GM19467 (cell line): ENCODE measurements around the gene ZNF512.
"Not testable (repeated sequence)": the region's sequence is repeated elsewhere in the genome, so short reads cannot be mapped to it uniquely, and the experiment has no call there.

ENCODE experiments used
- ATAC-seq: cut with Tn5 transposase; IDR thresholded peaks from one replicate; pipeline ENCODE4 v1.9.1; 2021; ENCODE audit warnings: mild to moderate bottlenecking, moderate library complexity; ENCODE audit not compliant: unreplicated experiment

Gene ZNF512

DNA sequence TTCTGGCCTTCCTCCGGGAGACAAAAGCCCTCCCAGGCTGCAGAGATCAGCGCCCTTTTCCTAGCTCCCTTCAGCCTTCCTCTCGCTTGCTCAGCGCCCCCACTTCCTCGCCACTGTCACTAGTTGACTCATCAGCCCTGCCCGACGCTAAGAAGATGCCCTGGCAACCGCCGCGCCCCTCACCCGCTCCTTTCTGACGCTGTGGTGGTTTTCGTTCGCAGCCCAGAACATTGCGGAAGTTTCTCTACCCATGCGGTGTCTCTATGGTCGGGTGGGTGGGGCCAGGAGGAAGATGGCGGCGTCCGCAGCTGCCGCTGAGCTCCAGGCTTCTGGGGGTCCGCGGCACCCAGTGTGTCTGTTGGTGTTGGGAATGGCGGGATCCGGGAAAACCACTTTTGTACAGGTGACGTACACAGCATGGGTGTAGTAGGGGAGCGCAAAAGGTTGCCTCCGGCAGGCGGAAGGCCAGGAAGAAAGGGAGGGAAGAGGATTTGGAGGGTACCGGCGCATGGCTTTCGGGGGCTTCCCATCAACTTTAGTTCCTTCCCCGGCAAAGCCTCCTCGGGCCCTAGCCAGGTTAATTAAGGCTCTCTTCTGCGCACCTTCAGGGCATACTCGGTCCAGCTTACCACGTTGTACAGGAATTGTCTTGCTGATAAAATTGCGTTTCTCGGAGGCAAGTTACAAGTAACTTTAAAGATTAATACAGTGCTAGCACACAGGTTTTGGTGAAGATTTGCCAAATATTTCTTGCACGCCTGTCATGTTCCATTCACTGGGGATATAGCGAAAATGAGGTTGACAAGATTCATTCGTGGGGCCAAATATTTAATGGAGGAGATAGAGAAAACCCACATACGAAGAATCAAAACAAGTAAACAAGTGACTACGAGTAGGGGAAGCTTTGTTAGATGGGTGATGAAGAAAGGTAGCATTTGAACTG lies 46.2 kb downstream of the ZNF512 start, which contains the start of the genes CCDC121 and GPN1:
TSS of gene CCDC121 (minus strand) at position 246 of the 943 bp plus-strand sequence. CDS start 1,213 bp downstream, outside the sequence.
TSS of gene GPN1 (plus strand) at position 284 of the 943 bp plus-strand sequence. CDS start at position 293, 9 bp downstream.
- ATAC-seq, result peak; percentile 98

DNA sequence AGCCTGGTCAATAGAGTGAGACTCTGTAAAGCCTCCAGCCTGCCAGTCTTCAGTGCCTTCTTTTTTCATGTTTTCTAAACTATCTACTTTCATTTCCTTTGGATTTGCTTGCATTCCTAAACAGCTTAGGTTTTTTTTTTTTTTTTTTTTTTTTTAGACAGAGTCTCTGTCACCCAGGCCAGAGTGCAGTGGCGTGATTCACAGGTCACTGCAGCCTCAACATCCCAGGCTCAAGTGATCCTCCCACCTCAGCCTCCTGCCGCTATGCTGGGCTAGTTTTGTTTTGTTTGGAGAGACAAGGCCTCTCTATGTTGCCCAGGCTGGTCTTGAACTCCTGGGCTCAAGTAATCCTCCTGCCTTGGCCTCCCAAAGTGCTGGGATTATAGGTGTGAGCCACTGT lies 47.4 kb downstream of the ZNF512 start:
- not testable (repeated sequence) for ATAC-seq

DNA sequence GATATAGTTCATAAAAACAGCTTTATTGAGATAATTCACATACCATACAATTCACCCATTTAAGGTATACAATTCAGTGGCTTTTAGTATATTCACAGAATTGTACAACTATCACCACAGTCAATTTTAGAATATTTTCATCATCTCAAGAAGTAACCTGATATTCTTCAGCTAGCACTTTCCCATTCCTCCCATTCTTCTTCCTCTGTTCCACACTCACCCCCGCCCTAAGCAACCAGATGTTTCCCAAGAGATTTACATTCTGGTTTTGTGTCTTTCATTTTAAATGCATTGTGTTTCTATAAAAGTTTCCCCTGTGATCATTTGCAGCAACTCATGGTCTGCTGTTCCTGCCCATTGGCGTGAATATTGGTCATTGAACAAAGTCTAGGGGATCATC lies 51.4 kb downstream of the ZNF512 start:
- ATAC-seq, result no peak

DNA sequence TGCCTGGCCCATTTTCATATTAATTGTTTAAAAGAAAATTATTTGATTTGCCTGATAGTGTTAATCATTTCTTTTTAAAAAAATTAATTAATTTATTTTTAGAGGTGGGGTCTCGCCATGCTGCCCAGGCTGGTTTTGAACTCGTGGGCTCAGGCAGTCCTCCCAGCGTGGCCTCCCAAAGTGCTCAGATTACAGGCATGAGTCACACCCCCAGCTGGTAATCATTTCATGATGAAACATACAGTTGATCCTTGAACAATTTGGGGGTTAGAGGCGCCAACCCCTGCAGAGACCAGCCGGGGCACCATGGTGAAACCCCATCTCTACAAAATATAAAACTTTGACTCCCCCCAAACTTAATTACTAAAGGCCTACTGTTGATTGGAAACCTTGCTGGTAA lies 53.9 kb downstream of the ZNF512 start:
- ATAC-seq, result no peak

DNA sequence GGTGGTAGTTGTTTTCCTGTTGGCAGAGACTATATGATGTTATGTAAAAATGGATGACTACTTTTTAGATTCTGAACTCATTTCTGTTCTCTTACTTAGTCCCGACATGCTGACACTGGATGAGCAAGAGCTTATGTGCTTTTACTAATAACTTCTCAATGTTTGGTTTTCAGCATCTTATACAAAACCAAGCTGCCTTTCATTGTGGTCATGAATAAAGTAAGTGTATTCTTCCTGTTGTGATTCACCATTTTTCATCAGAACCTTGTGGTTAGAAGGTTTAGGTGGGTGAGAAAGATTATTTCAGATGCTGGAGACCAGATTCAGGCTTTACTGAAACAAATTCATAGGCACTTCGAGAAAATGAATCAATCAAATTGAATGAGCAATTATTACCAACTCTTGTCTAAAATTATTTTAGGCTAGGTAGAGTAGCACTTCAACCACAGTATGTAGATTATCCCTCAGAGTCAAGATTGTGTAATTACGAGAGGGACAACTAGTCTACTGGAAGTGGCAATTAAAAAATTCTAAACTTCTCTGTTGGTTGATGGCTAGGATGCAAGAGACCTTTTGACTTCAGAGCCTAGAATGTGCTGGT lies 55.3 kb downstream of the ZNF512 start:
- no peak for ATAC-seq

DNA sequence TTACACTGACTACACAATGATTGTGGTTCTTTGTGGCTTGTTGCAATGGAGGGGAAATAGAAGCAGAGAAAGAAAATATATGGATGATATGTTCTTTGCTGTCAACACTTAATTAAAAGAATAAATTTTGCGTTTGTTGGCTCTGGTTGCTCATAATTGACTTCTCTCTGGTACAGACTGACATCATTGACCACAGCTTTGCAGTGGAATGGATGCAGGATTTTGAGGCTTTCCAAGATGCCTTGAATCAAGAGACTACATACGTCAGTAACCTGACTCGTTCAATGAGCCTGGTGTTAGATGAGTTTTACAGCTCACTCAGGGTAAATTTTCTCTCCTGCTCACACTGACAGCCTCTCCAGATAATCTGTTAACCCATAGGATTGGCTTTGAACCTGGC lies 55.9 kb downstream of the ZNF512 start:
- ATAC-seq, result no peak

DNA sequence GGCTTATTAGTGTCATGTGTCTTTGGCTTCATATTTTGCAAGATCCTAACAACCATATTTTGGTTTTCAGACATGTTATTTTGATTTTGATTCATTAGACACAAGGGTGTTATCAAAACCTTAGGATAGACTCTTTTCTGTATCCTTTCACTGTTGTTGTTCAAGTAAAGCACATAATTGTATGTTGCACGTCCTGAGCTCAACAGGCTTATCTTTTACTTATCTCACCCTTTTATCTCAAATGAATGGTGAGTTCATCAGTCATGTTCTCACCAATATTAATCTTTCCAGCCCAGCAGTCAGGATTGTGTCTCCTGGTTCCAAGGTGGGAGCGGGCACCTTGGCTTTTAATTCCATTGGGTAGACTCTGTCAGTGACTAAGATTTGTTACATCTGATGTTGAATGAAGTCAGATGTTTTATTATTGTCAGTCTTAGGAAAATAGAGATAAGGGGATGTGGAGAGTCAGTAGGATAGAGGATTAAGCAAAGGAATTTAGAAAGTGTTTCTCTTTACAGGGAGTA lies 57.9 kb downstream of the ZNF512 start:
- ATAC-seq, result no peak

DNA sequence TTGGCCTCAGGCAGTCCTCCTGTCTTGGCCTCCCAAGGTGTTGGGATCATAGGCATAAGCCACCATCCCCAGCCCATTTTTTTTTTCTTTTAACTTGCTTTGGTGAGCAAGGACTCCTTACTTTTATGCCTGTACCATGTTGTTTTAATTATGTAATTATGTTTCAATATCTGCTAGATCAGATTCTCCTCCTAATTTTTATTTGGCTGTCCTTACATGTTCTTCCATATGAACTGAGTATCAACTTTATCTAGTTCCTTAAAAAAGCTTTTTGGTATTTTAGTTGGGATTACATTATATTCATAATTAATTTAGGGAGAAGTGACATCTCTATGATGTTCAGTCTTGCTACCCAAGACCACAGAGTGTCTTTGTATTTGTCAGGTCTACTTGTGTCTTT lies 62.4 kb downstream of the ZNF512 start:
- ATAC-seq, result no peak

DNA sequence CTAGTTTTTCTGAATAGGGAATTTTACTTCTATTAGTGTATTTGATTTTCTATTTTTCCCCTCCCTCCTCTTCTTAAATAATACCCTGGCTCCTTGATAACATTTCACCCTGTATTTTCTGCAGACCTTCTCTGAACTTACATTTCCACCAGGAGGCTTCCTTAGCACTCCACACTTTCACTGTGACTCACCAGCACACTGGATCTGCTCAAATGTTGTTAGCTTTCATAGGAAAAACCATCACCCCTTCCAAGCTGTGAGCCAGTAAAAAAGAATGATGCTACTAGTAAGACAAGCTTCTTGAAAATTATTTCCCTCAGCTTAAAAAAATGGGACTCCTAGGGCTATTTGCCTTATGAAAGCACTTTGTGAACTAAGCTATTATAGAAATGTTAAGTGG lies 64.4 kb downstream of the ZNF512 start:
- ATAC-seq, result no peak

DNA sequence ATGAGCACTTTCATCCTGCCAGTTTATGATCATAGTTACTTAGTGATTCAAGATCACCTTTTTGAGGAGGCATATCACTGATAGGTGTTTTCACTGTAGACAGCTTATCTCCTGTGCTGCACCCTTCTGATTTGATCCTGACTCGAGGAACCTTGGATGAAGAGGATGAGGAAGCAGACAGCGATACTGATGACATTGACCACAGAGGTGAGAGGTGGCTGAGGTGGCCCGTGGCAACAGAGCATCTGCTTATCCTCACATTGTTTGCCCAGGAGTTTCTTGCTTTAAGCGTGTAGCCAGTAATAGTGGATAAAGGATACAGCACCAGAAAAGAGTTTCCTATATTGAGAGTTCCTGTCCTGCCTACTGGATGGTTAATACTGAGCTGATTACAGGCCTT lies 64.9 kb downstream of the ZNF512 start:
- no peak for ATAC-seq

DNA sequence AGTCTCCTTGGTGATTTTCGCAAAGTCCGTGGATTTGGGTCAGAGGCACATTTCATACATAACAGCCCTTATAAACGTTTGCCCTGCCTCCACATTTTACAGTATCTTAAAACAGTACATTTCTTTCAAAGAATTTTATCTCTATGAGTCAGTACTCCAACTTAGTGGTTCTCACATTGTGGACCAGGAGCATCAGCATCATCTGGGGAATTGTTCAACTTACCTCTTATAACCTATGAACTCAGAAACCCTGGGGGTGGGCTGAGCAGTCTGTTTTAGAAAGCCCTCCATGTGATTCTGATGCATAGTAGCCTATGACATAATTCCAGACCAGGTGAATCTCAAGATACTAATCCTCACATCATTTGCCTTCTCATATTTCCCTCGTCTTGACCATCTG lies 68.2 kb downstream of the ZNF512 start:
- ATAC-seq, result no peak

DNA sequence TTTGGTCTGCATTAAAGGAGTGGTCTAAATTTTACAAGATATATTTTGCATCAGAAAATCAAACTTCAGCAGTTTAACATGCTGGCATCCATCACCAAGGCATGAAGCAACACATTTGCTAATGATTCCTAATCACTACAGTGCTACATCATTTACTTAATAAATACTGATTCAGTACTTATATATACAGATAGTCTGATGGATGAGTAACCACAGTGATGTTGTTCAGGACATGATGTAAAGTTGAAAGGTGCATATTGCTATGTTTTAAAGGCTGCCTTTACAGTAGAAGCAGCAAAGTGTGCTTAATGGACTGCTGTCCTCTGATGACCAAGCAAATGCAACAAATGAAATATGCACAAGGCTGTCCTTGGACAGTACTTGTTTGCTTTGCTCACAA lies 69.5 kb downstream of the ZNF512 start:
- no peak for ATAC-seq

DNA sequence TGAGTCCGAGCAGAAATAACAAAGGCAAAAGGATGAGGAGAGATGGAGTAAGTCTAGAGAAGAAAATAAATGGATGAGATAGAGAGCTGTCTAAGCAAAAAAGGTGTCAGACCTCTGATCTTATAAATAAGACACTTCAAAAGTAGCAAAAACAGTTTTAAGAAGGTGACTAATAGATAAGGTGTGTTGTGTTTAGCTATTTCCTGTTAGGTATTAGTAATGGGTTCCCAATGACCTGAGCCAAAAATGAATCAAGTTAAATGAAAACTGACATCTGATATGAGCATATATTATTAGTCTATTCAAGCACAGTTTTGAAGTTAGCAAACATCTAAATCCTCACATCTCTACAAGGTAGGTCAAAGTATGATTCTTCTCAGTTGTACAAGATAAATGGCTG lies 69.9 kb downstream of the ZNF512 start:
- no peak for ATAC-seq

DNA sequence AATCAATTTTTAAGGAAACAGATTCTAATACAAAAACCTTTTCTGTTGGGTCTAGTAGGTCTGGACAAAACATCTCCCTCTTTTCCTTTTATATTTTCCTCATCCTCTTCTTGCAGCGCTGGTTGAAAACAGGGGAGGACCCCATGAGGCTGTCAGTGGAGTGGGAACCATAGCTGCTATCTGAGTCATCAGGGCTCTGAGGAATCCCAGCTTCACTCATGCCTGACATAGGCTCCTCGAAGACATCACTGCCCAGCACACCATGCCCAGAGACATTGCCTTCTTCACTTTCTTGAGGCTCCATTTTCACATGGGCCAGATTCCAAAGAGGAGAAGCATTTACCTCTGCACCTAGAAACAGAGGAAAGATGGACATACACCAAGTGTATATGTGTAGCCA lies 70.6 kb downstream of the ZNF512 start:
- no peak for ATAC-seq

DNA sequence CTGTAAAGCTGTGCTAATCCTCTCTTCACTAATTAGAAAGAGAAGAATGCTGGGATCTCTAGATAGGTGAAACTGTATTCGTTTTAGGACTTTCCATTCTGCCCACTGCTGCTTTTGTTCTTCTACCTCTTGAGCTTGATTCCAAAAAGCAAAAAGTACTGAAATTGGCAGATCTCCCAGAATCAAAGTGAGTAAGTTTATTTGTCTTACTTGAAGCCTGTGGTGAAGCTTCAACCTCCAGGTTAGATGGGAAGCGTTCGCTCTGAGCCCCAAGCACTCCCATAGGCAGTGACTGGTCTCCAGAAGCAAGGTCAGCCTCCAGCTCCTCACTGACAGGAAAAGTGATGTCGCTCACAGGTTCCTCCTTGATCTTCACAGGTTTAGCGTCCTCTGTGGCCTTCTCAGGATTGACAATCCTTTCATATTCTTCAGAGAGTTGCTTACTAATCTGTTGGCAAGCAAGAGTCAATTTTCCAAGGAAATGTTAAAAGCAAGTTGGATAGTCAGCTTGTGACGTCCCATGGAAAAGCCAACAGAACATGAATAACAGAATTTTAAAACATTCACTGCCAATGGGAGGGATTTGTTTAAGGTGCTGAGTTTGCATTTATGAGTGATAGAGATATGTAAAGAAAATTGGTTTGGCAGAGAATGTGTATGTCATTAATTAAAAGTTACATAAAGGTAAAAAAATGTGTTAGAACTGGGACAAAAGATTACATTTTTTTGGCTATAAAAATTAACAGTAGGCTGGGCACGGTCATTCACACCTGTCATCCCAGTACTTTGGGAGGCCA lies 72.5 kb downstream of the ZNF512 start:
- no peak for ATAC-seq

DNA sequence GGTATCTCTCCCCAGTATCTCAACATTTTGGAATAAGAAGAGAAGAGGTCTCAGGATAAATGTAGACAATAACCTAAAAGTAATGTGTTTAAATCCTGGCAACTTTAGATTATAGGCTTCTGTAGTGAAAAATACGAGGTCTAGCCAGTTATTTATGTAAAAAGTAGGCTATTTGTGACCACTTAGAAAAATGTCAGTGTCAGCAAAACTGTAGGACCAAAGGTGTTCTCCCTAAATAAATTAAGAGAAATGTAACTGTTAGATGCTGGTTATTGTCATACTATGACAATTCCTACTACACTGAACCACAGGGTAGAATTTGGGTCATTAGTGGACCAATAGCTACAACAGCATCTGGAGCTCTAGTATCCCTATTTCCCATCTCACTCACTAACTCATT lies 78.5 kb downstream of the ZNF512 start:
- ATAC-seq, result no peak

DNA sequence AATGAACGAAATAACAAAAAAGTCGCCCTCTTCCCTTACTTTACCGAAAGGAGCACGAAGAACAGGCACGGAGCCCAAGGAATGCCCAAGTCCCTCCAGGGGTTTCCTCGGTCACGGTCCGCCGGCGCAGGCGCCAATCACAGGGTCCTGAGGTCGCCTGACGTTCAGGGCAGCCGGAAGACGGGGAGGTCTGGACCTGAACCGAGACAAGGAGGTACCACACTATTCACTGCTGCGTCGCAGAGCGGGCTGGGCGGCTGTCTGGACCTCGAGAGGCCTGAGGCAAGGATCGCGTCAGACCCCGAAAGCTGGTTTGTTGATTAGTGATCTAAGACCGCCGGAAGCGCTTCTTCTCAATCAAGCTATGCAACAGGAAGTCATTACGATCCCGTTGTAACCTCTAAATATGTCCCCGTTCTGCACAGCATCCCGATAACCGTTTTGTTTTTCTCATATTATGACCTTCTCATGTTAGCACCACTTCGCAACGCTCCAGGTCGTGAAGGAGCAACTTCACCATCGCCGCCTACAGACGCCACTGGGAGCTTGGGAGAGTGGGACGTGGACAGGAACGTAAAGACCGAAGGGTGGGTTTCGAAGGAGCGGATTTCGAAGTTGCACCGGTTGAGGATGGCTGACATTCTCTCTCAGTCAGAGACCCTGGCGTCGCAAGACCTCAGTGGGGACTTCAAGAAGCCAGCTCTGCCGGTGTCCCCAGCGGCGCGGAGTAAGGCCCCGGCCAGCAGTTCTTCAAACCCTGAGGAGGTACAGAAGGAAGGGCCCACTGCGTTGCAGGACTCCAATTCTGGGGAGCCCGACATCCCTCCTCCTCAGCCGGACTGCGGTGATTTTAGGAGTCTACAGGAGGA lies 80.7 kb downstream of the ZNF512 start, which contains the start of the genes SLC4A1AP and SUPT7L:
TSS of gene SLC4A1AP (plus strand) at position 605 of the 869 bp plus-strand sequence. CDS start at position 631, 26 bp downstream.
TSS of gene SUPT7L (minus strand) at position 330 of the 869 bp plus-strand sequence. CDS start 1,422 bp downstream, outside the sequence.
- ATAC-seq, result peak; percentile 58

DNA sequence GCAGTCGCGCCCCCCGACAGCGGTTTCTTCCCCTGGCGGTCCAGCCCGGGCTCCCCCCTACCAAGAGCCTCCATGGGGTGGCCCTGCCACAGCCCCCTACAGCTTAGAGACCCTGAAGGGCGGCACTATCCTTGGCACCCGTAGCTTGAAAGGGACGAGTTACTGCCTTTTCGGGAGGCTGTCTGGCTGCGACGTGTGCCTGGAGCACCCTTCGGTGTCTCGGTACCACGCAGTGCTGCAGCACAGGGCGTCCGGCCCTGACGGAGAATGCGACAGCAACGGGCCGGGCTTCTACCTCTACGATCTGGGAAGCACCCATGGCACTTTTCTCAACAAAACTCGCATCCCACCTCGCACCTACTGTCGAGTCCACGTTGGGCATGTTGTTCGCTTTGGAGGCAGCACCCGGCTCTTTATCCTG lies 81.3 kb downstream of the ZNF512 start:
- ATAC-seq, result no peak

DNA sequence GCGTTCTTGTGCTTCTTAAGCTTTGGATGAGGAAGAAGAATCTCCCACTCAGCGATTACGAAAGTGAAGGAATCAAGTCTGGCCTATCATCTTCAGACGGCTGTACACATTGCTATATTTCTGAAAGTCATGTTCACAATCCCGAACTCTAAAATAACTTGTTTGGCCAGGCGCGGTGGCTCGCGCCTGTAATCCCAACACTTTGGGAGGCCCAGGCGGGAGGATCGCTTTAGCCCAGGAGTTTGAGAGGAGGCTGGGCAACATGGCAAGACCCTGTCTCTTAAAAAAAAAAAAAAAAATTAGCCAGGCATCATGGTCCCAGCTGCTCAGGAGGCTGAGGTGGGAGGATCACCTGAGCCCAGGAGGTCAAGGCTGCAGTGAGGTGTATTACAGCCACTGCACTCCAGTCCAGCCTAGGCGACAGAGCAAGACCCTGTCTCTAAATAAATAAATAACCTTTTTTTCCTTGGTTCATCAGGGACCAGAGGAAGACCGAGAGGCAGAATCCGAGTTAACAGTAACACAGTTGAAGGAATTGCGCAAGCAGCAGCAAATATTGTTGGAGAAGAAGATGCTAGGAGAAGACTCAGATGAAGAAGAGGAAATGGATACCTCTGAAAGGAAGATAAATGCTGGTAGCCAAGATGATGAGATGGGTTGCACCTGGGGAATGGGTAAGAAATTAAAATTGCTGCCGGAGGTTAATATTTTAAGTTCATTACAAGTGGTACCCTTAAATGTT lies 82.0 kb downstream of the ZNF512 start:
- ATAC-seq, result no peak
